GM18519 (cell line): ENCODE results near the gene SLC8A3.

ENCODE experiments used
- ATAC-seq: cut with Tn5 transposase; IDR thresholded peaks from one replicate; pipeline ENCODE4 v1.9.1; 2021; ENCODE audit warnings: mild to moderate bottlenecking, moderate library complexity; ENCODE audit not compliant: unreplicated experiment, low FRiP score

SLC8A3 gene

DNA sequence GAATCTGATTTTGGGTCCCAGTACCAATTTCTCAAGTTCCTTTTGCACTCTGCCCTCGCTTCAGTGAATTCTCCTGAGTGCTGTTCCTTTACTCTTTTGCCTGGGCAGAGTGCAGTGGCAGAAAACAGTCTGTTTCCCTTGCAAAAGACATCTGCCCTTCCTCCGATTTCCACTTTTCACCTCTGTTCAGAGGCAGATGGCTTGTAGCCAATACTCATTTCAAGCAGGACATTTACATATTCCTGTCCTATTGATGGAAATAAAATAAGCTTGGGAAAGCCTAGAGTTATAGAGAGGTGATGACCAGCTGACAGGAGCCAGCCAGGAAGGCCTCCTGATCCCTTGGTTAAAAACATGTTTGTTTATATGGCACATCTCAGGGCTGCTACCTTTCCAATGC, 111.0 kb downstream of the SLC8A3 start:
- ATAC-seq: no peak

DNA sequence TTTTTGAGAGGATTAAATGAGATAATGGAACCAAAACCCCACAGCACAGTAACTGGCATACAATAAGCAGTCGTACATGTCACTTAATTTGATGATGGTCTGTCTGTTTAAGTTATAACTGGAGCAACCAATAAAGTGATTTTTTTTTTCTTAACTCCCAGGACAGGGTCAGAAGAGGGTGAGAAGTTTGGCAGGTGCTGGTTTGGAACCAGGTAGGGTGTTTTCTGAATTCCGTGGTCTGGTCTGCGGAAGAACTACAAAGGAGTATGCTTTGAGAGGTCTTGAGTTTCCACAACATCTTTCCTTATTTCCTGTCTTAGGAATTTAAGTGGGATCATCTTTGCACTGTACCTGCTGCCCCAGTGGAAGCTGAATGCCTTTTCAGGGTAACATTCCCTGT, 111.7 kb downstream of the SLC8A3 start:
- ATAC-seq: no peak

DNA sequence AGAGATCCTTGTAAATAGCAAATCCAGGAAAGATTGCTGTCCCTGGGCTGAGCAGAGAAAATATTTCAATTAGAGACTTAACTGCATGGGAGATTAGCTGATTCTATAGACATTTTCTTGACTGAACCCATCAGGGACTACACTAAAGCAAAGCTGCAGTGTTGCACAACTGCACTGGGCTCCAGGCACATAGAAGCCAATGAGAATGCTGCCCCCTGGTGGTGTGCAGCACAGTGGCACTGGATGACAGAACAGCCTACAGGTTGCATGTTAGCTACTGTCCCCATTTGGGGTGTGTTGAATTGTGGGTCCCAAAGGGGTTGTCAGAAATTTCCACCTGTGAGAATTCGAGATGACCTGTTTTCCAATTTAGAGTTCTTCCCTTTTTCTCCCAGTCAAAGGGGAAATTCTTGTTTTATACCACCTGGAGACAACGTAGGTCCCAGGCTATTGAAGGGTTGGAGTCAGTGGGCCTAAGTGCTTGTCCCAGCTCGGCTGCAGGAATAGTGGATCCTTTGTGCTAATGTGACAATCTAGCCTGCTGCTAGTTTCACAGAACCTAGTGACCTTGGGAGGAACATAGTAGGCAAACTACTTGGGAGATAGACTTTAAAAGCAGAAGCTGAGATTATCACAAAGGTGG, 114.7 kb downstream of the SLC8A3 start:
- no peak for ATAC-seq

DNA sequence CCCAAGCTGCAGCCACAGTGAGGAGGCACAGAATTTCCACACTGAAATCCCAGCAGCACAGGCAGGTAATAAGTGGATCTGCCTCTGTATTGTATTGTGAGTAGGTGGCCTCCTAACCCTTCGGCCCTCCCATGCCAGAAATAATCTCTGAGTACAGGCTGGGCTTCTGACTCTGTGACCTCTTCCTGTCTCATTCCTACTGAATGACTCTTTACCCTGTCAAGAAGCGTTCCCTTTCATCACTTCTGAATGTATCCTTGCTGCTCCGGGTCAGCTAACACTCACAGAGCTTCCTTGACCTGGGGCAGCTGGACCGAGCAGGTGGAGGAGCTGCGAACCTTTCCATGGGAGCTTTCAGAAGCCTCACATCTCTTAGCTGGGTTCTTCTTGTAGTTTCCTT, 119.6 kb downstream of the SLC8A3 start:
- ATAC-seq: no peak

DNA sequence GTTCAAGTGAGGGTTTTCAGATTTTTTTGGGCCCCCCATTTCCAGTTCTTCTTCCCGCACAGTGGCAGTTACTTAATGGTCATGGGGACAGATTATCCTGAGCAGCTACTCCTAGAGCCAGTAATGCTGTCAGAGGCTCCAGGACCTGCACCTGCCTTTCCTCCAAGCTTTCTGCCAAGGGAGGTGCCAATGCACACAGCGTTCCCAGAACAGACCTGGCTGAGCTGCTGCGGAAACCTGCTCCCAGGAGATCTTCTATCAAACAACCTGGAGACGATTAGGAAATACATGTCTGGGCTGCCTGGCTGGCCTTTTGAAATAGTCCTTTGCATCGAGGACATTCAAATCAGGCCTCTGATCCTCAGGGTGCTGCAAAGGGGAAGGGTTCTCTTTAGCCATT, 120.9 kb downstream of the SLC8A3 start:
- no peak for ATAC-seq

DNA sequence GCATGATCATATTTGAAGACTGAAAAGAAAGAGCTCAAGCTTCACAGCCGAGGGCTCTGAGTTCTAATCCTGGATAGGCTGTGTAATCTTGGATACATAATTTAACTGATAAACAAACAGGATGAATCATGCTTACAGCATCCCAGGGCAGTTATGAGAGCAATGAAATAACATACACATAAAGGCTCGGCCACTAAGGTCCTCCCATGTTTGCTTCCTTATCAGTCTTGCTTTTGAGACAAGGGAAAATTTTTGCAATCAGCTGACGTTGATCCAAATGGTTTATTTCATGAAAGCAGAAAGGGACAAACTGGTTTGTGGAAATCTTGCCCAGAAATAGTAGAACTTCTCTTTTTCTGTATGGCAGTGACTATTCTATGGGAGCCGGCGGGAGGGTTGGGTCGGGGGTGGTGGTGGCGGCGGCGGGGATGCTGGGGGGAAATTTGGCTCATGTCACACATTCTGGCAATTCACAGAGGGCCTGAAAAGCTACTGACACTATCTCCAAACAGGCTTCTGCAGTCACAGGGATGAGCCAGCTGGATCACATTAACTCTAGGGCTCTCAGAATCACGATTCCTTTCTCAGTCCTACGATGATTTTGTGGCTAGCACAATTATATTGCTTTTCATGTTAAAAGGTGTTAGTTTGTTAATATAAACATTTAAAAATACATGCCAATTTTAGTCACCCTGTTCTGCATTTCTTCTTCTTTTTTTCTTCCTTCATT, 124.5 kb downstream of the SLC8A3 start:
- no peak for ATAC-seq

DNA sequence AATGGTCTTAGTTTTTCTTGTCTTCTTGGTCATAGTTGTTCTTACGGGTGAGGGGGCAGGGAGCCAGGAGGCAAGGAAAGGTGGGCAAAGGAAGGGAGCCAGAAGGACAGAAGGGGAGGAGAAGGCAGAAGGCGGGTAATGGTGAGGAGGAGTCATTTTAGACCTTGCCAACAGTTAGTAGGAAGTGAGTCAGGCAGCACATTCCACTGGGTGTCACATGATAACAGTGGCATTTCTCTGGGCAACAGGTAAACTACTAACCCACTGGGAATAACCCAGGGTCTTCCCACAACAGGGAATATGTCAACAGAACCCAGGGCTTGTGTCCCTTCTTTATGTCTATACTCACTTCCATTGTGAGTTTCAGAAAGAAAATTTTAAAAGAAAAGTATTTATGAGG, 127.6 kb downstream of the SLC8A3 start:
- no peak for ATAC-seq

DNA sequence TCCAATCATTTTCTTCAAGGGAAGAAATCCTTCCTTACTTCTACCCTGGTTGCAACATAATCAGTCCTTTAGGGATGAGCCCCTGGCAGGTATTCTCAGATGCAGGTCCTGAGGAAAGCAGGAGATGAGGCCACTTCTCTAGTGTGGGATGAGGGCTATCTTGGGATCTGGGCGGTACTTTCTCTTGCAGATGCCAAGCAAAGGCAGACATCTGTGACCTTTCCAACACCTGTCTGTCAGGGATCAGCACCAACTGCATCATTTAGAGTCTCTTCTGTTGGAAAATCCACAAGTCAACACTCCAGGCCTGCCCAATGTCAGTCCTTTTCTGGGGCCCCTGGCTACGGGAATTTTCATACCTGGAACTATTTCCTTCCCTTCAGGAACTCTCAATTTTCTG, 129.2 kb downstream of the SLC8A3 start:
- no peak for ATAC-seq

DNA sequence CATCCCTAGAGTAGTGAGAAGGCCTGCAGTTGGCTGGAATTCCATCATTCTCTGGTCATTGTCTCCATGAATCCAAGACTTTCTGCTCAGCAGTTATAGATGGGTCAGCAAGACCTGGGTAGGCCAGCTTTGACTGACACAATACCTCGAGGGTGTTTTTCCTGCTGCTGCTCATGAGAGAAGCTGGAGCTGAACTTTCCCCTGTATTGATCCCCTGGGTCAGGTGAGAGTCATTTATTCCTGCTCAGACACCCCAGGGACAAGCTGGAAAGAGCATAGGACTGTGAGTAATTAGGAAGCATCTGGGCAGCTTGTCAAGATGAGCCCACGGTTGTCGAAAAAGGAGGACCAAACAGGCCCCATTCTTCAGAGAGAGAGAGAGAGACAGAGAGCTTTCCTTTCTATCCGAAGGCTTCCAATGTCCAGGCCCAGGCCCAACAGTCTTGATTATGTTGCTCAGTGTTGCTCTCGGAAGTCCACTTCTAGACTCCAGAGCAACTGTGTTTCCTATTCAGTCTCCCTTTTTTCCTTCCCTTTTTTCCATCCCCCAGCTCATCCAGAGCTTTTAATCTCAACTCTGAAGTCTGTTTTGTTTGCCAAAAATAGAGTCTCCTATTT, 131.1 kb downstream of the SLC8A3 start:
- no peak for ATAC-seq

DNA sequence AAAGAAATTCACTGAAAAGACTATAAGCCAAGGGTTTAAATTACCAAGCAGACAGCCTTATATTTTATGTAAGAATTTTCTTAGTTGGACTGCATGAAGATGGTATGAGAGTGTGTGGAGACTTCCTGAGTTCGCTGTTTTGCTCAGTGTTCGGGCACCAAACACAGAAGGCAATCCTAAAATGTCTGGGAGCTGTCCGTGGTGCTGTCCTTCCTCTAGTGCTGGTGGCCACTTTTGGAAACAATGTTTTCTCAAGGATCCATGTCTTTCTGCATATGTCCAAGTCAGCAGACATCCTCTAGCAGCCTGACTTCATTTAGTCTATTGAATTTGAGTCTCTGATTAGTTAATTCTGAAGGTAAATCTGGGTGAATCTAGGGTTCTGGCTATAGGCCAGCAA, 135.8 kb downstream of the SLC8A3 start:
- no peak for ATAC-seq

DNA sequence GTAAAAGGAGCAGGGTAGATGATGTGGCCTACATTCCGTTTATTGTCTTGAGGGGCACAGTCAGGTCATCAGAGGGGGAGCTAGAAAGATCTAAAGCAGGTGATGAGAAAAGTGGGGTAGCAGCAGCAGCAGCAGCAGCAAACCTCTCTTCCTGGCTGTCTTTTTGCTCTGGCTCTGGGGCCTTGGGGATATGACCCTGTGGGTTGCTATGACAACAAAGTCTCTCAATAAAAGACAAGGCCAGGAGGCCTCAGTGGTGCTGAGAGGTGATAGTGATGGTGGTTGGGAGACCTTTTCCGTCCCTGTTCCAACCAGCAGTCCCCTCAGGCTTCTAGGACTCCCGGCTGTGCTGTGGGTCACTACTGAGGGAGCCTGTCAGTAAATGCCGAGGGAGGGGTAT, 138.6 kb downstream of the SLC8A3 start:
- ATAC-seq: no peak

DNA sequence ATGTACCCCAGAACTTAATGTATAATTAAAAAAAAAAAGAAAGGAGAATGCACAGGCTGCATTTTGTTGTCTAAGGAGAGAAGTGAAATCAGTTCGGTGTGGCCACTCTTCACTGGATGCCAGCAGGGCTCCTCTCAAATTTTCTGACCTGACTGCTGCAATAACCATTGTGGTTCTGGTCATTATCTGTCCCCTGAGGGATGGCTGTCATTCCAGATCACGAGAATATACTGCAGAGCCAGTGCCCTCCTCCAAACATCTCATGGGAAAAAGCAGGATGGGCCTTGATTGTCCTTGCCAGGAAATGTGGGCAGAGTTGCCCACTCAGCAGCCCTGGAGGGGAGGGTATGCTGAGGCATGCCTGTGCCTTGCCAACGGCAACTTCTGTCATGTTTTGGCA, 139.1 kb downstream of the SLC8A3 start:
- ATAC-seq: no peak

DNA sequence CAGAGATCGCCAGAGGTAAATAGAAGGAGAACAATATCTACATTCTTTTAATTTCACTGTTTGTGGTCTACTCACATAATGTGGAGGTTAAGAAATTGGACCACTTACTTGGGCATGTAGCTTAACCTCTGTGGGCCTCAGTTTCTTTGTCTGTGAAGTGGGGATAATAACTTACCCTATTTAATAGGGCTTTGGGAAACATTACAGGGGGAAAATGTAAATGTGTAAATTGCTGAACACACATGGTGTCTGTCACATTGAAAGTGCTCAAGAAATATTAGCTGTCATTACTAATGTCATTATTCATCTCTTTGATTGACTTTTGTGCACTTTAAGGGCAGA, 140.5 kb downstream of the SLC8A3 start:
- ATAC-seq: no peak

DNA sequence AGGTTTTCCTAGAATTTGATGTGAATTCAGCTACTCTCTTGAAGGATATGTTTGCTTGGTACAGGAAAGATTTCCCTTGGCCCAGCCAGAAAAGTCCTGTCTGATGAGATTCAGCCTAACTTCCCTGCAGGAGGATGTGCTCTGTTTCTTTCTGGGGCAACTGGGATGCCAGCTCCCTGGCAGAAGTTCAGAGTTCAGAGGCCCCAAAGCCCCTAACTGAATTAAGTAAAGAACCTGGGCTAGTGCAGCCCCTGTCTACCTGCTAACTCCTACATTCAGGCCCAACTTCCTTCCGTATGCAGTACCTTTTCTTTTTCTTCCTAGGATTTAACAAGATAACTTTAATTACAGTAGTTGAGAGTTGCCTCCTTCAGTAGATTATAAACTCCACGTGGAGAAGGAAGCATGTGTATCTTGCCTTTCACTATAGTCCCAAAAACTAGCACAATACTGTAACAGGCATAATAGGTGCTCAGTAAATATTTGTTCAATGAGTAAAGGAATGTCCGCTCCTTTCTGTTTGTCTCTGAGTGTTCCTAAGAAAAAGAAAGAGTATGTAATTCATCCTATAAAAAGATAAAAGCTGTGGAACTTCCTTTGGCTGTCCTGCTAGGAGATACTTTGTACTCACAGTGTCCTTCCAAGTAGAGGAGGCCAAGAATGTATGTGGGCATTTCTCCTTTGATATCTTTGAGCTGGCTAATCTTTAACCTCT, 141.0 kb downstream of the SLC8A3 start:
- no peak for ATAC-seq

DNA sequence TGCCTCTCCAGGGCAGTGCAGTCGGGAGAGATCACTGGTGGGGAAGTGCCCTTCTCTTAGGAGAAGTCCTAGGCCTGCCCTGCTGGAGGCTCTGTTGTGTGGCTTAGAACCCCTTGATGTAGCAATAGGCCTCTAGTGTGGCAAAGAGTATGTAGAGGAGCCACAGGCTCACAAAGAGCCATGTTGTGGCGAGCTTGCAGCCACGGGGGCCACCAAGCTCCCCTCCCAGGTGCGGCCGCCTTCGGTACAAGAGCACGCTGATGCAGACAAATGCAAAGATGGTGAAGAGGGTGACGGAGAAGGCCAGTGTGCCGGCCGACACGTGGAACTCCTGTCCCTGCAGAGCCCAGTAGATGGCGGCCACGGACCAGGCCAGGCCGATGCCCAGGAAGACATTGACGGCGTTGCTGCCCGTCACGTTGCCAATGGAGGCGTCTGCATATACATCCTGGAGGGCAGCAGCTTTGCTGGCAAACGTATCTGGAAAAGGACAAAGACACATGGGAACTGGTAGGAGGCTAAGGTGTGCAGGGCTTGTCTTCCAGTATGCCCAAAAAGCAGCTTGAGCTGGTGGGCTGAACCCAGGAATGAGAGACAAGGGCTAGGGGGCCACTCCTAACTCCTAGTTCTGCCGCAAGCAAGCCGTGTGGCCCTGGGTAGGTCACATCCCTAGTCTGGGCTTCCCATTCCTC, 142.8 kb downstream of the SLC8A3 start:
- no peak for ATAC-seq

DNA sequence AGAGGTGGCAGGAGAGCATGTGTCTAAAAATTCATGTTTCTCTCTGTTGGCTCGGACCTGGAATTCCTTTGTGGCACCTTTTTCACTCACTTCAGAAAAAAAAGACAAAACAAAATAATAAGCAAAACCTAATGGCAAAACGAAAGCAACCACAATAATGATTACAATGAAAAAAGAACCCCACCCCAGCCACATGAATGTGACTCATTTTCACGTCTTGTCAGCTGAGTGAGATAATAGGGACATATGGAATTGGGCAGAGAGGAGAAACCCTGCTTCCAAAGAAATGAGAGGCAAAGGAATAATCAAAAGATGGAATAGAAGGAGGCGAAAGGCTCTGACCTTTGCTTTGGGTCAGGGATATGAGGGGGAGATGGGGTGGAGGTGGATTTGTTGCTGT, 143.4 kb downstream of the SLC8A3 start:
- no peak for ATAC-seq

DNA sequence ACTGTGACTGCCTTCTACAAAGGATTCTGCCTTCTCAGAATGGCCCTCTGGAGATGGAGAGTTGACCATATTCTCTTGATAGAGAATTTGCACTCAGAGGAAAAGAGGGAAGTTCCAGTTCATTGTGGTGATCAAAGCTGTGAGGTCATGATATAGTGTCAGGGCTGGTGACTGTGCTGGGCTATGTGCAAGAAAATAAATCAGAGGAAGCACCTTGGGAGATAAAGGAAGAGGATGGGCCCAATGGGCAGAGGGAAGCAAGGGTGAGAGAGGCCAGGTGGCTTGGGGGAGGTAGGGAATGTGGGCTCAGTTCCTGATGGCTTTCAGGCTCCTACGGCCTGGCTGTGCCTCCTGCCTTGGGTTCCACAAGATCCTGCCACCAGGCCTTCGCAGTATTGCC, 145.8 kb downstream of the SLC8A3 start:
- ATAC-seq: no peak

DNA sequence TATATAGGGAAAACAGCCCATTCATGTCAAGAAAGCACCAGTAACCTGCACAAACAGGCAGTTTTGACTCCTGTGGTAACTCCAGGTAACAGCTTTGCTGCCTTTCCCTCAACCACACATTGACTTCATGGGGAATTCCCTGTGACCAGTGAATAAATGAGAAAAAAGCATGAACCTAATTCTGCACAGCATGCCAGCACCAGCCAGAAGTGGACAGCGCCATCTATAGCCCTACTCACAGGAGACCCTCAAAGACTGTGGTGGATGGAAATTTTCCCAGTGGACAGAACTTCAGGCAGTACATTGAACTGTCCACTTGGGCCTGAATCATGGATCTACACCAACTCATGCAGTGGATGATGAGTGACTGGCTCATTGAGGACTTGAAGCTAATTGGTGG, 152.1 kb downstream of the SLC8A3 start:
- ATAC-seq: no peak

DNA sequence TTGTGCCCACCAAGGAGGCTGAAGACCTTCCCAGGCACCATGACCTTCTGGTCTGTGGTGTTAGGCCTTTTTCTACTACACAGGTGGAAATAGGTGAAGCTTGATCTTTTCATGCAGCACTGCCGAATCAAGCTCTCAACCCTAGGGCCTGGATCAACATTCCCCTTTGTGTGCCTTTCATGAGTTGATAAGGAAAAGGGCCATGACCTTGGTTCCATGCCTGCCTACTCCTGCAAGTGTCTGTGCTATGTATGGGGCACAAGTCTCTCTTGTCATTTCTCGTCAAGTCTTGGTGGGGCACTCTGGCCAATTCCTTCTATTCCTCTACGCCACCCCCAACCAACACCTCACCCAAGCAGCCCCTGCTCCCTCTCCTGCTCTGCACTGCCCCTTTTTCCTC, 154.5 kb downstream of the SLC8A3 start:
- ATAC-seq: no peak

DNA sequence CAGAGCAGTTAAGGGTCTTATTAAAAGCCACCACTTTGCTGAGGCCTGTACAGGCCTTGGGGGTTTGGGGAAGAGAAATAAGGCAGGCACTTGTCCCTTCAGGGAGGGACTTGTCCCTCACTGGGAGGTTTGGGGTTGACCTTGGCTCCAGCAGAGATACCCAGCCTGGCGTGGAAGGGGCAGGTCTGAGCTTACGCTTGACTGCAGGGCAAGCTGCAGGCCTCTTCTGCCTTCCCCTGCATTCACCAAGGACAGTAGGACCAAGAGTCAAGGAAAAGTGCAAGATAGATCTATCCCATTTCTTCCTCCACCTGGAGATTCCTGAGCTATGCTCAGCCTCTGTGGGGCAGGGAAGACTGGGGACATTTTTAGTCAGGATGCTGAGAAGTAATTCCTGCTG, 155.2 kb downstream of the SLC8A3 start:
- no peak for ATAC-seq

DNA sequence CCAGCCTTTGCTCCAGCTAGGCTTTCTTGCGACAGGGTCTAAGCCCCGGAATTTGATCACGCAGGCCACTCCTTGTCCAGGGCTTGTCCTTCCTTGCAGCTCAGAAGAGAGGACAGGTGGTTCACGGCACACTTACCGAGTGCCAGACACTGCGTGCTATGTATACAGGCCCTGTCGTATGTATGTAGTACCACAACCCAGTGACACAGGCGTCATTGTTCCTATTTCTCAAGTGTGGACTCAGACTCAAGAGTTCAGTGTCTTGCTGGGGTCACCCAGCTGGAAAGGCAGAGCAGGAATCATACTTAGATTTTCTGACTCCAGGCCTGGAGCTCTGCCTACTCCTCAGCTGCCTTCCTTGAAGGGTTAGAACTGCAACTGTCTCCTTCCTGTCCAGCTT, 155.6 kb downstream of the SLC8A3 start:
- no peak for ATAC-seq
